H9 (cell line): ENCODE measurements around the gene TDRD9. TPM values are rescaled to one million over a fixed set of nuclear protein-coding genes. Genes with fewer than 3 reads are reported as not detected.

Experiments used
- DNase-seq: peaks from one replicate; pipeline ENCODE4 v3.0.0-alpha.2; 2017
- H2AFZ ChIP-seq: one replicate; pipeline ENCODE4 v1.6.1; 2013; ENCODE audit warnings: mild to moderate bottlenecking, low read length, control low read depth, moderate library complexity
- H2AK5ac ChIP-seq: 2 replicates; pipeline ENCODE4 v1.6.1; 2013; ENCODE audit warnings: low read length, control low read depth, mixed read lengths; ENCODE audit not compliant: insufficient read length
- H2BK120ac ChIP-seq: one replicate; pipeline ENCODE4 v1.6.1; 2013; ENCODE audit warnings: low read depth, mild to moderate bottlenecking, low read length, control low read depth, inconsistent platforms; ENCODE audit not compliant: poor library complexity, severe bottlenecking
- H2BK12ac ChIP-seq: 2 replicates; pipeline ENCODE4 v1.6.1; 2013; ENCODE audit warnings: low read length, control low read depth, mixed read lengths, low read depth; ENCODE audit not compliant: insufficient read length
- H2BK15ac ChIP-seq: 2 replicates; pipeline ENCODE4 v1.6.1; 2013; ENCODE audit warnings: low read depth, low read length, control low read depth
- H2BK20ac ChIP-seq: one replicate; pipeline ENCODE4 v1.6.1; 2013; ENCODE audit warnings: low read depth, mild to moderate bottlenecking, low read length, control low read depth, inconsistent platforms; ENCODE audit not compliant: poor library complexity, severe bottlenecking
- H2BK5ac ChIP-seq: 2 replicates; pipeline ENCODE4 v1.6.1; 2013; ENCODE audit warnings: low read length, control low read depth, mixed read lengths; ENCODE audit not compliant: insufficient read length
- H3K14ac ChIP-seq: 2 replicates; pipeline ENCODE4 v1.6.1; 2013; ENCODE audit warnings: low read length, control low read depth; ENCODE audit not compliant: insufficient read depth
- H3K18ac ChIP-seq: 2 replicates; pipeline ENCODE4 v1.6.1; 2013; ENCODE audit warnings: low read depth, mild to moderate bottlenecking, mixed read lengths, low read length, control low read depth; ENCODE audit not compliant: insufficient read length
- H3K23ac ChIP-seq: 2 replicates; pipeline ENCODE4 v1.6.1; 2013; ENCODE audit warnings: low read length, control low read depth, mixed read lengths, low read depth; ENCODE audit not compliant: insufficient read length
- H3K23me2 ChIP-seq: 2 replicates; pipeline ENCODE4 v1.6.1; 2013; ENCODE audit warnings: low read depth, mild to moderate bottlenecking, mixed read lengths, low read length, control low read depth; ENCODE audit not compliant: insufficient read length, poor library complexity, severe bottlenecking
- H3K27ac ChIP-seq: 2 replicates; pipeline ENCODE4 v1.5.1; 2013; ENCODE audit warnings: low read length, control low read depth, mixed read lengths, low read depth; ENCODE audit not compliant: insufficient read length
- H3K27me3 ChIP-seq: 2 replicates; pipeline ENCODE4 v1.6.1; 2013; ENCODE audit warnings: low read length, control low read depth, inconsistent platforms; ENCODE audit not compliant: insufficient read depth
- H3K4ac ChIP-seq: 2 replicates; pipeline ENCODE4 v1.6.1; 2013; ENCODE audit warnings: low read depth, mild to moderate bottlenecking, control low read depth, inconsistent platforms, low read length, moderate library complexity
- H3K4me1 ChIP-seq: 2 replicates; pipeline ENCODE4 v1.6.1; 2013; ENCODE audit warnings: low read length, control low read depth, inconsistent platforms; ENCODE audit not compliant: insufficient read depth
- H3K4me2 ChIP-seq: 2 replicates; pipeline ENCODE4 v1.6.1; 2013; ENCODE audit warnings: low read length, control low read depth, mixed read lengths; ENCODE audit not compliant: insufficient read length, insufficient read depth
- H3K56ac ChIP-seq: 2 replicates; pipeline ENCODE4 v1.6.1; 2013; ENCODE audit warnings: low read depth, mild to moderate bottlenecking, mixed read lengths, low read length, control low read depth; ENCODE audit not compliant: insufficient read length
- H3K79me1 ChIP-seq: 2 replicates; pipeline ENCODE4 v1.6.1; 2013; ENCODE audit warnings: low read depth, mild to moderate bottlenecking, moderate library complexity, low read length, control low read depth, inconsistent platforms; ENCODE audit not compliant: insufficient read depth, poor library complexity, severe bottlenecking
- H3K79me2 ChIP-seq: 2 replicates; pipeline ENCODE4 v1.6.1; 2013; ENCODE audit warnings: low read length, control low read depth, inconsistent platforms; ENCODE audit not compliant: insufficient read depth
- H3K9ac ChIP-seq: 2 replicates; pipeline ENCODE4 v1.6.1; 2013; ENCODE audit warnings: low read length, control low read depth, mixed read lengths; ENCODE audit not compliant: insufficient read length; ENCODE audit errors: extremely low read depth
- H3K9me3 ChIP-seq: one replicate; pipeline ENCODE4 v1.6.1; 2013; ENCODE audit warnings: low read depth, low read length, inconsistent platforms; ENCODE audit not compliant: control insufficient read depth
- H3T11ph ChIP-seq: one replicate; pipeline ENCODE4 v1.6.1; 2013; ENCODE audit warnings: mild to moderate bottlenecking, low read length, control low read depth, inconsistent platforms
- H4K20me1 ChIP-seq: one replicate; pipeline ENCODE4 v1.6.1; 2013; ENCODE audit not compliant: control insufficient read depth, insufficient read length, insufficient read depth
- H4K5ac ChIP-seq: 2 replicates; pipeline ENCODE4 v1.6.1; 2013; ENCODE audit warnings: low read depth, mild to moderate bottlenecking, mixed read lengths, low read length, control low read depth; ENCODE audit not compliant: insufficient read length
- H4K8ac ChIP-seq: replicated peaks from 2 replicates; pipeline ENCODE4 v1.6.1; 2013; ENCODE audit warnings: low read length, control low read depth, mixed read lengths, low read depth; ENCODE audit not compliant: insufficient read length
- H4K91ac ChIP-seq: 2 replicates; pipeline ENCODE4 v1.6.1; 2013; ENCODE audit warnings: low read depth, mild to moderate bottlenecking, moderate library complexity, mixed read lengths, low read length, control low read depth; ENCODE audit not compliant: insufficient read length
- H3K27ac Mint-ChIP-seq, 3 experiments: 2 replicates in 2 of 3; 3 replicates in 1 of 3; pipeline ENCODE4 v1.8.0; 2020 to 2021; ENCODE audit warnings: mixed read lengths in 3 of 3, mild to moderate bottlenecking in 1 of 3, moderate library complexity in 1 of 3
- H3K27me3 Mint-ChIP-seq: 2 replicates; pipeline ENCODE4 v1.8.0; 2021; ENCODE audit warnings: low read depth, mild to moderate bottlenecking, moderate library complexity, mixed read lengths
- H3K36me3 Mint-ChIP-seq, 3 experiments: 2 replicates in 2 of 3; 3 replicates in 1 of 3; pipeline ENCODE4 v1.8.0; 2020 to 2021; ENCODE audit warnings: low read depth in 3 of 3, mixed read lengths in 3 of 3; ENCODE audit not compliant: insufficient read depth in 1 of 3
- H3K4me1 Mint-ChIP-seq, 2 experiments: 2 replicates each; pipeline ENCODE4 v1.8.0; 2020; ENCODE audit warnings: mixed read lengths in 2 of 2
- H3K4me3 Mint-ChIP-seq, 2 experiments: 2 replicates in 1 of 2; 3 replicates in 1 of 2; pipeline ENCODE4 v1.8.0; 2020 to 2021; ENCODE audit warnings: mild to moderate bottlenecking in 2 of 2, mixed read lengths in 2 of 2, moderate library complexity in 1 of 2
- H3K9me3 Mint-ChIP-seq, 2 experiments: 2 replicates in 1 of 2; 3 replicates in 1 of 2; pipeline ENCODE4 v1.8.0; 2020; ENCODE audit warnings: mild to moderate bottlenecking in 2 of 2, mixed read lengths in 2 of 2, moderate library complexity in 1 of 2
- WGBS: extraction: QIAGEN DNeasy Blood & Tissue Kit; methylation state at CpG from one replicate; pipeline ENCODE4 v1.1.7; 2013; ENCODE audit warnings: missing lambda C conversion rate, low lambda C conversion rate, mixed read lengths; ENCODE audit not compliant: insufficient read length; ENCODE audit errors: extremely low coverage; 5-methylcytosine and 5-hydroxymethylcytosine counted together
- total RNA-seq: library from RNA; stranded (reverse); gene quantifications from 2 replicates; pipeline ENCODE4 v1.2.1, GENCODE V29; 2021
- TF ChIP-seq, protein P1 (sequence below): fragments of 200-600 bp; sonication (generic); conservative IDR thresholded peaks from 3 replicates; pipeline ENCODE4 v1.8.0; 2021; ENCODE audit warnings: antibody characterized with exemption, mild to moderate bottlenecking

TDRD9 gene
- total RNA-seq, 1 experiment from 2014 or later, result not detected

GRCh38 chr14:104037074-104037473 lies 108.8 kb downstream of the TDRD9 start:
- Histone ChIP-seq H3K27me3 (no peaks in the 10 kb centered on the region), H3K23ac (no peak overlapping the region), H3K27ac (no peak overlapping the region), H2BK15ac (no peak overlapping the region), H2BK12ac (no peak overlapping the region), H3K4me1 (no peaks in the 10 kb centered on the region), H4K8ac (no peak overlapping the region), H4K5ac (no peak overlapping the region), H3K14ac (no peak overlapping the region), H3K4ac (no peak overlapping the region), H2AK5ac (no peak overlapping the region), H2BK120ac (no peak overlapping the region), H3K79me2 (no peaks in the 10 kb centered on the region), H2BK20ac (no peak overlapping the region), H2BK5ac (no peak overlapping the region), H3K56ac (no peak overlapping the region), H3K23me2 (no peaks in the 10 kb centered on the region), H3K79me1 (no peaks in the 10 kb centered on the region), H2AFZ (no peak overlapping the region), H3K9ac (no peak overlapping the region), H3T11ph (no peak overlapping the region), H3K4me2 (no peak overlapping the region), H3K9me3 (no peaks in the 10 kb centered on the region), H4K91ac (no peak overlapping the region), H4K20me1 (no peaks in the 10 kb centered on the region), H3K18ac (no peak overlapping the region)
- WGBS, result no CpG with 5 or more reads among the region's 14 CpGs
- Mint-ChIP-seq H3K27me3 (peaks cover 15% of the 10 kb centered on the region), H3K36me3 (no peaks in the 10 kb centered on the region), H3K4me1 (peaks cover 4 to 6% of the 10 kb centered on the region in 2 experiments; a peak in 2 of 4 replicates), H3K9me3 (no peaks in the 10 kb centered on the region; a peak in 1 of 5 replicates), H3K27ac (no peak overlapping the region), H3K4me3 (no peak overlapping the region)
- TF ChIP-seq, protein P1, sequence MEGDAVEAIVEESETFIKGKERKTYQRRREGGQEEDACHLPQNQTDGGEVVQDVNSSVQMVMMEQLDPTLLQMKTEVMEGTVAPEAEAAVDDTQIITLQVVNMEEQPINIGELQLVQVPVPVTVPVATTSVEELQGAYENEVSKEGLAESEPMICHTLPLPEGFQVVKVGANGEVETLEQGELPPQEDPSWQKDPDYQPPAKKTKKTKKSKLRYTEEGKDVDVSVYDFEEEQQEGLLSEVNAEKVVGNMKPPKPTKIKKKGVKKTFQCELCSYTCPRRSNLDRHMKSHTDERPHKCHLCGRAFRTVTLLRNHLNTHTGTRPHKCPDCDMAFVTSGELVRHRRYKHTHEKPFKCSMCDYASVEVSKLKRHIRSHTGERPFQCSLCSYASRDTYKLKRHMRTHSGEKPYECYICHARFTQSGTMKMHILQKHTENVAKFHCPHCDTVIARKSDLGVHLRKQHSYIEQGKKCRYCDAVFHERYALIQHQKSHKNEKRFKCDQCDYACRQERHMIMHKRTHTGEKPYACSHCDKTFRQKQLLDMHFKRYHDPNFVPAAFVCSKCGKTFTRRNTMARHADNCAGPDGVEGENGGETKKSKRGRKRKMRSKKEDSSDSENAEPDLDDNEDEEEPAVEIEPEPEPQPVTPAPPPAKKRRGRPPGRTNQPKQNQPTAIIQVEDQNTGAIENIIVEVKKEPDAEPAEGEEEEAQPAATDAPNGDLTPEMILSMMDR, result no peak
- no peak for DNase-seq
